Mesenteric fat pad (tissue), 1 donor: ENCODE measurements around the gene SCARF2. TPM values are rescaled to one million over a fixed set of nuclear protein-coding genes. Genes with fewer than 3 reads are reported as not detected.
"Not testable (repeated sequence)": the region's sequence is repeated elsewhere in the genome, so short reads cannot be mapped to it uniquely, and the experiment has no call there.

Source experiments
- DNase-seq: peaks from one replicate; pipeline ENCODE4 v3.0.0-alpha.2; 2020; ENCODE audit warnings: low spot score
- total RNA-seq: library from RNA; stranded (reverse); fragmentation: NEBNext Ultra II Directional; extraction: Animal tissue kit (Norgen Biotek cat#: 25700); gene quantifications from one replicate; pipeline ENCODE4 v1.2.1, GENCODE V29; 2021
- donor health status: DM: yes; HTN: yes; CAD: no.

SCARF2 gene
- total RNA-seq, 1 donor from 2014 or later: 21.1 TPM

GRCh38 chr22:20414059-20414440, 23.6 kb downstream of the SCARF2 start:
- DNase-seq: no peak

- DNase-seq: peak; percentile 22
These were observed 24.2 kb downstream of the SCARF2 start for GRCh38 chr22:20413217-20414058.

GRCh38 chr22:20412474-20413216, 25.0 kb downstream of the SCARF2 start:
- peak; percentile 20 for DNase-seq

- not testable (repeated sequence) for DNase-seq
These were observed 28.2 kb downstream of the SCARF2 start for GRCh38 chr22:20409385-20409784.

GRCh38 chr22:20408891-20409290, 28.7 kb downstream of the SCARF2 start:
- DNase-seq: peak; percentile 57

- peak; percentile 79 for DNase-seq
These were observed 29.8 kb downstream of the SCARF2 start for GRCh38 chr22:20407829-20408228.

- DNase-seq: peak; percentile 57
These were observed 30.8 kb downstream of the SCARF2 start for GRCh38 chr22:20406686-20407408.

GRCh38 chr22:20405931-20406685, 31.5 kb downstream of the SCARF2 start:
- peak; percentile 86 for DNase-seq

- DNase-seq: peak; percentile 72
These were observed 32.2 kb downstream of the SCARF2 start for GRCh38 chr22:20405291-20405930.

- peak; percentile 59 for DNase-seq
These were observed 32.7 kb downstream of the SCARF2 start for GRCh38 chr22:20404881-20405280.

GRCh38 chr22:20403779-20404140, 33.9 kb downstream of the SCARF2 start:
- peak; percentile 73 for DNase-seq

GRCh38 chr22:20402960-20403778, 34.5 kb downstream of the SCARF2 start:
- DNase-seq: peak; percentile 49

- DNase-seq: peak; percentile 74
These were observed 36.1 kb downstream of the SCARF2 start for GRCh38 chr22:20401376-20402014.

- peak; percentile 37 for DNase-seq
These were observed 36.8 kb downstream of the SCARF2 start for GRCh38 chr22:20400606-20401375.

GRCh38 chr22:20399866-20400605, 37.6 kb downstream of the SCARF2 start:
- DNase-seq: peak; percentile 59

GRCh38 chr22:20398420-20398819, 39.2 kb downstream of the SCARF2 start:
- DNase-seq: no peak

- no peak for DNase-seq
These were observed 40.1 kb downstream of the SCARF2 start for GRCh38 chr22:20397498-20397897.

GRCh38 chr22:20396639-20397038, 41.0 kb downstream of the SCARF2 start:
- peak; percentile 37 for DNase-seq
